ENCODE data around the gene TENM4. TPM values are rescaled to one million over a fixed set of nuclear protein-coding genes. Genes with fewer than 3 reads are reported as not detected.

TENM4 gene
- polyA plus RNA-seq, 1 experiment = 0.39 TPM

- H3K36me3 ChIP-seq (ENCODE audit: control insufficient read depth, insufficient read depth, low read length) = no peaks in the 10 kb centered on the region
- no peak for DNase-seq (ENCODE audit: low read depth)
- POLR2A ChIA-PET = no interaction called here
- H3K4me3 ChIP-seq (ENCODE audit: low read depth, low read length) = no peak overlapping the region
- no peaks in the 10 kb centered on the region for H3K27me3 ChIP-seq (ENCODE audit: control insufficient read depth, insufficient read depth, low read length)
- no peak for TF ChIP-seq CTCF (IDR thresholded peaks at IDR 0.05; ENCODE audit: insufficient read depth, low read depth, low read length)
- CTCF ChIA-PET = no interaction called here
Measured at GRCh38 chr11:79352349-79352703, 88.5 kb downstream of the TENM4 start.

GRCh38 chr11:79348976-79349682, 91.7 kb downstream of the TENM4 start:
- H3K4me3 ChIP-seq (ENCODE audit: low read depth, low read length) = no peak overlapping the region
- DNase-seq (ENCODE audit: low read depth) = no peak
- H3K27me3 ChIP-seq (ENCODE audit: control insufficient read depth, insufficient read depth, low read length) = no peaks in the 10 kb centered on the region
- ChIA-PET POLR2A (no interaction called here), CTCF (interaction anchor here (0.7 to 0.8 kb wide), 2 partner anchors 10 to 12 kb away, joined by 3 read pairs; no protein-coding TSS in a partner anchor)
- no peaks in the 10 kb centered on the region for H3K36me3 ChIP-seq (ENCODE audit: control insufficient read depth, insufficient read depth, low read length)
- no peak for TF ChIP-seq CTCF (IDR thresholded peaks at IDR 0.05; ENCODE audit: insufficient read depth, low read depth, low read length)

- H3K27me3 ChIP-seq (ENCODE audit: control insufficient read depth, insufficient read depth, low read length) = no peaks in the 10 kb centered on the region
- no peak for DNase-seq (ENCODE audit: low read depth)
- ChIA-PET POLR2A (no interaction called here), CTCF (interaction anchor here (1.4 kb wide), 1 partner anchor 13 kb away, joined by 4 read pairs; no protein-coding TSS in a partner anchor)
- H3K36me3 ChIP-seq (ENCODE audit: control insufficient read depth, insufficient read depth, low read length) = no peaks in the 10 kb centered on the region
- TF ChIP-seq CTCF (IDR thresholded peaks at IDR 0.05; ENCODE audit: insufficient read depth, low read depth, low read length) = no peak
- no peak overlapping the region for H3K4me3 ChIP-seq (ENCODE audit: low read depth, low read length)
Measured at GRCh38 chr11:79346021-79346420, 94.8 kb downstream of the TENM4 start.

GRCh38 chr11:79344753-79345294, 96.0 kb downstream of the TENM4 start:
- H3K27me3 ChIP-seq (ENCODE audit: control insufficient read depth, insufficient read depth, low read length) = no peaks in the 10 kb centered on the region
- CTCF ChIA-PET = no interaction called here
- DNase-seq (ENCODE audit: low read depth) = no peak
- POLR2A ChIA-PET = no interaction called here
- no peak overlapping the region for H3K4me3 ChIP-seq (ENCODE audit: low read depth, low read length)
- TF ChIP-seq CTCF (IDR thresholded peaks at IDR 0.05; ENCODE audit: insufficient read depth, low read depth, low read length) = no peak
- no peaks in the 10 kb centered on the region for H3K36me3 ChIP-seq (ENCODE audit: control insufficient read depth, insufficient read depth, low read length)

GRCh38 chr11:79342686-79343085, 98.1 kb downstream of the TENM4 start:
- DNase-seq (ENCODE audit: low read depth) = no peak
- no peak for TF ChIP-seq CTCF (IDR thresholded peaks at IDR 0.05; ENCODE audit: insufficient read depth, low read depth, low read length)
- H3K4me3 ChIP-seq (ENCODE audit: low read depth, low read length) = no peak overlapping the region
- ChIA-PET POLR2A (no interaction called here), CTCF (interaction anchor here (0.7 to 1.3 kb wide), 2 partner anchors 58 to 151 kb away, joined by 3 read pairs; no protein-coding TSS in a partner anchor)
- no peaks in the 10 kb centered on the region for H3K36me3 ChIP-seq (ENCODE audit: control insufficient read depth, insufficient read depth, low read length)
- no peaks in the 10 kb centered on the region for H3K27me3 ChIP-seq (ENCODE audit: control insufficient read depth, insufficient read depth, low read length)

All from BJ (cell line).